Measurements from ENCODE around the gene ATP5PO.
A peak's percentile ranks its signal among the peaks of the same experiment; 100 is the strongest.

ATP5PO gene

DNA sequence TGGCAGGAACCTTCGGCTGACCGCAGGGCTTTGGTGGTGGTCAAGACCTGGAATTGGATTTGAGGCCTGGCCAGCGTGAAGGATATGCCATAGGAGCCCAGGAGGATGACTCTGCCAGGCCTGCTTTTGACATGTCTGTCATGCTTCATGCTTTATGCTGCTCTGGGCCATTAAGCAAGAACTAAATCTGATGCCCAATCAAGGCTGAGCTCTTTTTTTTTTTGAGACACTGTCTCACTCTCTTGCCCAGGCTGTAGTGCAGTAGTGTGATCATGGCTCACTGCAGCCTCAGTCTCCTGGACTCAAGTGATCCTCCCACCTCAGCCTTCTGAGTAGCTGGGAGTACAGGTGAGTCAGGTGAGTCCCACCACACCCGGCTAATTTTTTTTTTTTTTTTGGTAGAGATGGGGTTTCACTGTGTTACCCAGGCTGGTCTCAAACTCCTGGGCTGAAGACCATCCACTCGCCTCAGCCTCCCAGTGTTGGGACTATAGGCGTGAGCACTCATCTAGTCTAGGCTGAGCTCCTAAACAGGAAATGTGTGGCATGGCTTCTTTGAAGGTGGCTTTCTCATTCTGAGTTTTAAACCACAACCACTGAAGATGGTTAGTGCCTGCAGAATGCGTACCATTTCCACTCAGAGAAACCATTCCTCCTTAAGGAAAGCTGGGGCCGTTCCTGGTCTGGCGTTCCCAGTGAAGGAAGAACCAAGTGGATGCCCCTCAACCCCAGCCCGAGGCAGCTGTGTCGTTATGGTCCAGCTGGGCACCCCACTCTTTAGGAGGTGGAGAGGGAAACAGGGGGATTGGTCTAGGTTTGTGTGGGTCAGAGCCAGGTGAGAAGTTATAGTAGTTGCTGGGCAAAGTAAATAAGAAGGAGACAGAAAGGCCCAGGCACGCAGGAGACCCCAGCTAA lies 34.2 kb upstream of the ATP5PO start:
- H3F3A ChIP-seq (ENCODE audit: control insufficient read depth, insufficient read depth) = no peaks in the 10 kb centered on the region
- peak overlapping the region; percentile 59 for H3K27ac ChIP-seq (ENCODE audit: low read depth, low read length)
- no peaks in the 10 kb centered on the region for H4K20me1 ChIP-seq (ENCODE audit: control insufficient read depth, insufficient read depth, low read depth, low read length)
- no peaks in the 10 kb centered on the region for H3K79me2 ChIP-seq (ENCODE audit: control insufficient read depth, low read length)
- H3K4me2 ChIP-seq (ENCODE audit: low read length) = peak overlapping the region; percentile 49
- no peaks in the 10 kb centered on the region for H3K9me2 ChIP-seq (replicated peaks; ENCODE audit: control insufficient read depth, low read length)
- H3K4me3 ChIP-seq (ENCODE audit: low read length) = peak overlapping the region; percentile 37
- 0 out of 2 replicates have a peak, but pooled peaks cover 4% of the 10 kb centered on the region for H3K36me3 ChIP-seq (ENCODE audit: control insufficient read depth, low read length)
- H3K4me1 ChIP-seq (ENCODE audit: control insufficient read depth, low read length) = peaks cover 59% of the 10 kb centered on the region
- TF ChIP-seq EZH2phosphoT487 (IDR thresholded peaks at IDR 0.05; ENCODE audit: borderline replicate concordance, low read length) = no peak
- TF ChIP-seq, protein P1, sequence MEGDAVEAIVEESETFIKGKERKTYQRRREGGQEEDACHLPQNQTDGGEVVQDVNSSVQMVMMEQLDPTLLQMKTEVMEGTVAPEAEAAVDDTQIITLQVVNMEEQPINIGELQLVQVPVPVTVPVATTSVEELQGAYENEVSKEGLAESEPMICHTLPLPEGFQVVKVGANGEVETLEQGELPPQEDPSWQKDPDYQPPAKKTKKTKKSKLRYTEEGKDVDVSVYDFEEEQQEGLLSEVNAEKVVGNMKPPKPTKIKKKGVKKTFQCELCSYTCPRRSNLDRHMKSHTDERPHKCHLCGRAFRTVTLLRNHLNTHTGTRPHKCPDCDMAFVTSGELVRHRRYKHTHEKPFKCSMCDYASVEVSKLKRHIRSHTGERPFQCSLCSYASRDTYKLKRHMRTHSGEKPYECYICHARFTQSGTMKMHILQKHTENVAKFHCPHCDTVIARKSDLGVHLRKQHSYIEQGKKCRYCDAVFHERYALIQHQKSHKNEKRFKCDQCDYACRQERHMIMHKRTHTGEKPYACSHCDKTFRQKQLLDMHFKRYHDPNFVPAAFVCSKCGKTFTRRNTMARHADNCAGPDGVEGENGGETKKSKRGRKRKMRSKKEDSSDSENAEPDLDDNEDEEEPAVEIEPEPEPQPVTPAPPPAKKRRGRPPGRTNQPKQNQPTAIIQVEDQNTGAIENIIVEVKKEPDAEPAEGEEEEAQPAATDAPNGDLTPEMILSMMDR (IDR thresholded peaks at IDR 0.05; ENCODE audit: low read depth, low read length, poor library complexity, severe bottlenecking) = no peak
- H3K27me3 ChIP-seq (ENCODE audit: control insufficient read depth, low read length) = no peaks in the 10 kb centered on the region
- H3K9me3 ChIP-seq (ENCODE audit: control insufficient read depth, insufficient read depth, low read length) = no peaks in the 10 kb centered on the region

DNA sequence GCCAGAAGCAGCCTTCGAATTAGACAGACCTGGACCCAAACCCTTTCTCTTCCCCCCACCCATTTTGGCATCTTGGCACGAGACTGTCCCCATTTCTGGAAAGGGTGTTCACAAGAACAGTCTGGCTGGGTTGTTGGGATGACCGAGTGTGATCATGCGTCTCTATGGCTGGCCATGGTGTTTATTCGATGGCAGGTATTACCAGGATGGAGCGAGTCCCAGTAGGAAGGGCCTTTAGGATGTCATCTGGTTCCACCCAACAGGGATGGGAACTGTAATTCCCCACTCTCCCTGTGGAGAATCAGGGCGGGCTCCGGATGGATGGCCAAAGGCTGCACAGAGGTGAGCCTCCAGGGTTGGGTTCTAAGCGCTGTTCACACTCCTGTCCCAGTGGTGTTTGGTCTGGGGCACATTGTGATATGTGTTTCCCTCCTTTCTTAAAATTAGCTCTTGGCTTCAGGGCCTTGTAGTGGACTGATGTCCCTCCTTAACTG lies 33.4 kb upstream of the ATP5PO start:
- H3K79me2 ChIP-seq (ENCODE audit: control insufficient read depth, low read length) = no peaks in the 10 kb centered on the region
- H3K27ac ChIP-seq (ENCODE audit: low read depth, low read length) = peak overlapping the region; percentile 59
- H3K4me3 ChIP-seq (ENCODE audit: low read length) = peak overlapping the region; percentile 37
- no peaks in the 10 kb centered on the region for H3F3A ChIP-seq (ENCODE audit: control insufficient read depth, insufficient read depth)
- H3K9me2 ChIP-seq (replicated peaks; ENCODE audit: control insufficient read depth, low read length) = no peaks in the 10 kb centered on the region
- no peaks in the 10 kb centered on the region for H4K20me1 ChIP-seq (ENCODE audit: control insufficient read depth, insufficient read depth, low read depth, low read length)
- no peaks in the 10 kb centered on the region for H3K9me3 ChIP-seq (ENCODE audit: control insufficient read depth, insufficient read depth, low read length)
- H3K4me1 ChIP-seq (ENCODE audit: control insufficient read depth, low read length) = peaks cover 59% of the 10 kb centered on the region
- H3K27me3 ChIP-seq (ENCODE audit: control insufficient read depth, low read length) = no peaks in the 10 kb centered on the region
- H3K4me2 ChIP-seq (ENCODE audit: low read length) = peak overlapping the region; percentile 49
- 0 out of 2 replicates have a peak, but pooled peaks cover 4% of the 10 kb centered on the region for H3K36me3 ChIP-seq (ENCODE audit: control insufficient read depth, low read length)
- TF ChIP-seq, protein P1 (IDR thresholded peaks at IDR 0.05; ENCODE audit: low read depth, low read length, poor library complexity, severe bottlenecking) = no peak
- no peak for TF ChIP-seq EZH2phosphoT487 (IDR thresholded peaks at IDR 0.05; ENCODE audit: borderline replicate concordance, low read length)

DNA sequence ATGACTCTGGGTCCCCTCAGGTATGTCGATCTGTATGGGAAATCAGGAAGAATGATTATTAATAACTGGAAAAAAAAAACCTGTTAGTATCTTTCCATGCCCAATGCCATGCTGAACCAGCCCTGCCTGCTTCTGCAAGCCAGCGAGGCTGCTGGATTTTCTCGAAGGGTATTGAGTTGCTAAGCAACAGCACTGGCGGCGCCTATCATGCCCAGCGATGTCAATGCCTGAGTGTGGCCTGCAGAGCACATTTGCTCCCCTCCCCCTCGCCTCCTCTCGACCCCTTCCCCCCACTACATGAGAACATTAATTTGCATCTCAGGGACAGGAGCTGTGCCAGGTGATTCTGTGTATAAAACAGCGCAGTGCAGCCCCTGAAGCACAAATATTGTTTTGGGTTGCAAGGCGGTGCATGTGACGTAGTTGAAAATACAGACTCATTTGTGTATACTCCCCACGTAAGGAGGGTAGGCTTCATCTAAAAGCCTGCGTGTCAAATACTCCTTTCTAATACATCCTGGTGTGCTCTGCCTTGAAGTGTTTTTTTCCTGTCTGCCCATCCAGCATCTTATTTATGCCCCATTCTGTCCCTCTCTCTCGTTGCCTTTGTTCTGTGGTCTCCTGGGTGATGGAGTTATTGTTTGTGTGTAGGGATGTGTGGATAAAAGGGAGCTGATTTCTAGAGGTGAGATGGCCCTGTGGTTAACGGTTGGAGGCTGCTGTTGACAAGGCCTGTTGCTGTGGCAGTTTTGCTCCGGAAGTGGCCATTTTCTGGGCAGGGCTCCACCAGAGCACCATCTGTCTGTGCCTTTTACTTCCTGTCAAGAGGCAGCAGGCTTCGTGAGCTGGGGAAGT lies 32.7 kb upstream of the ATP5PO start:
- Histone ChIP-seq H3K27ac (ENCODE audit: low read depth, low read length) (peak overlapping the region; percentile 59), H3K9me3 (ENCODE audit: control insufficient read depth, insufficient read depth, low read length) (no peaks in the 10 kb centered on the region), H3K4me1 (ENCODE audit: control insufficient read depth, low read length) (peaks cover 59% of the 10 kb centered on the region), H3K4me3 (ENCODE audit: low read length) (peak overlapping the region; percentile 37), H4K20me1 (ENCODE audit: control insufficient read depth, insufficient read depth, low read depth, low read length) (no peaks in the 10 kb centered on the region), H3F3A (ENCODE audit: control insufficient read depth, insufficient read depth) (no peaks in the 10 kb centered on the region), H3K27me3 (ENCODE audit: control insufficient read depth, low read length) (no peaks in the 10 kb centered on the region), H3K9me2 (replicated peaks; ENCODE audit: control insufficient read depth, low read length) (no peaks in the 10 kb centered on the region), H3K36me3 (ENCODE audit: control insufficient read depth, low read length) (0 out of 2 replicates have a peak, but pooled peaks cover 4% of the 10 kb centered on the region), H3K4me2 (ENCODE audit: low read length) (peak overlapping the region; percentile 49), H3K79me2 (ENCODE audit: control insufficient read depth, low read length) (no peaks in the 10 kb centered on the region)
- no peak for TF ChIP-seq EZH2phosphoT487 (IDR thresholded peaks at IDR 0.05; ENCODE audit: borderline replicate concordance, low read length)
- TF ChIP-seq, protein P1 (IDR thresholded peaks at IDR 0.05; ENCODE audit: low read depth, low read length, poor library complexity, severe bottlenecking) = no peak

Data from DOHH2 (cell line).